SKM-1 treated with dmso at 0.1 percent for 144 hours (cell line): ENCODE data around the gene MS4A3.
A peak's percentile ranks its signal among the peaks of the same experiment; 100 is the strongest.
"Not testable (repeated sequence)": the region's sequence is repeated elsewhere in the genome, so short reads cannot be mapped to it uniquely, and the experiment has no call there.

Experiments
- DNase-seq: peaks from one replicate; lab custom pipeline; 2025; ENCODE audit not compliant: unreplicated experiment; lab: John Stamatoyannopoulos, UW

MS4A3 gene

DNA sequence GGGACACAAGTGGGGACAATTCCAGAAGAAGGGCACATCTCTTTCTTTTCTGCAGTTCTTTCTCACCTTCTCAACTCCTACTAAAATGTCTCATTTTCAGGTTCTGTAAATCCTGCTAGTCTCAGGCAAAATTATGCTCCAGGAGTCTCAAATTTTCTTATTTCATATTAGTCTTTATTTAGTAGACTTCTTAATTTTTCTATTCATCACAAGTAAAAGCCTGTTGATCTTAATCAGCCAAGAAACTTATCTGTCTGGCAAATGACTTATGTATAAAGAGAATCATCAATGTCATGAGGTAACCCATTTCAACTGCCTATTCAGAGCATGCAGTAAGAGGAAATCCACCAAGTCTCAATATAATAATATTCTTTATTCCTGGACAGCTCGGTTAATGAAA is 31.9 kb downstream of the MS4A3 start, which contains the start of gene MS4A2:
Gene MS4A2, plus strand, starts transcription at position 301 of the 400 bp plus-strand sequence. CDS start 102 bp downstream, outside the sequence.
- DNase-seq = no peak

DNA sequence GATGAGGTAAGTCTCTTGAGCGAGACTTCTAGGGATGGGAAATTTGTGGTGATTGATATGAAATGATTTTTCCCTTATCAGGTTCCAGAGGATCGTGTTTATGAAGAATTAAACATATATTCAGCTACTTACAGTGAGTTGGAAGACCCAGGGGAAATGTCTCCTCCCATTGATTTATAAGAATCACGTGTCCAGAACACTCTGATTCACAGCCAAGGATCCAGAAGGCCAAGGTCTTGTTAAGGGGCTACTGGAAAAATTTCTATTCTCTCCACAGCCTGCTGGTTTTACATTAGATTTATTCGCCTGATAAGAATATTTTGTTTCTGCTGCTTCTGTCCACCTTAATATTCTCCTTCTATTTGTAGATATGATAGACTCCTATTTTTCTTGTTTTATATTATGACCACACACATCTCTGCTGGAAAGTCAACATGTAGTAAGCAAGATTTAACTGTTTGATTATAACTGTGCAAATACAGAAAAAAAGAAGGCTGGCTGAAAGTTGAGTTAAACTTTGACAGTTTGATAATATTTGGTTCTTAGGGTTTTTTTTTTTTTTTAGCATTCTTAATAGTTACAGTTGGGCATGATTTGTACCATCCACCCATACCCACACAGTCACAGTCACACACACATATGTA is 39.1 kb downstream of the MS4A3 start:
- no peak for DNase-seq

DNA sequence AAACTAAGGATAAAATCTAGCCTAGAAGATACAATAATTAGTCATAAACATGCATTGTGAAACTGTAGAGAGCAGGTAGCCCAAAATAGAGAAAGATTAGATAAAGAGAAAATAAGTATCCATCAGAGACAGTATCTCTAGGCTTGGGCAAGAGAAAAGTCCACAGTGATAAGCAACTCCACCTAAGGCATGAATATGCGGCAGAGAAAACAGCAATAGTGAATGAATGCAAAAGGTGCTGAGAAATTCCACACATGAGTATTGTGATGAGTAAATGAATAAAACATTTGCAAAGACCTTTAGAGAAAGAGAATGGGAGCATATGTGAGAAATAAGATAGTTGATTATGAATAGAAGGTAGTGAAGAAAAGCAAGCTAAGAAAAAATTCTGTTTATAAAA is 40.7 kb downstream of the MS4A3 start:
- no peak for DNase-seq

GRCh38 chr11:60098508-60098907 is 42.0 kb downstream of the MS4A3 start:
- no peak for DNase-seq

GRCh38 chr11:60100516-60100915 is 44.1 kb downstream of the MS4A3 start:
- no peak for DNase-seq

GRCh38 chr11:60101368-60101767 is 44.9 kb downstream of the MS4A3 start:
- DNase-seq = not testable (repeated sequence)

- not testable (repeated sequence) for DNase-seq
Measured at GRCh38 chr11:60104471-60105115, 48.1 kb downstream of the MS4A3 start.

GRCh38 chr11:60108631-60109030 is 52.2 kb downstream of the MS4A3 start:
- not testable (repeated sequence) for DNase-seq

DNA sequence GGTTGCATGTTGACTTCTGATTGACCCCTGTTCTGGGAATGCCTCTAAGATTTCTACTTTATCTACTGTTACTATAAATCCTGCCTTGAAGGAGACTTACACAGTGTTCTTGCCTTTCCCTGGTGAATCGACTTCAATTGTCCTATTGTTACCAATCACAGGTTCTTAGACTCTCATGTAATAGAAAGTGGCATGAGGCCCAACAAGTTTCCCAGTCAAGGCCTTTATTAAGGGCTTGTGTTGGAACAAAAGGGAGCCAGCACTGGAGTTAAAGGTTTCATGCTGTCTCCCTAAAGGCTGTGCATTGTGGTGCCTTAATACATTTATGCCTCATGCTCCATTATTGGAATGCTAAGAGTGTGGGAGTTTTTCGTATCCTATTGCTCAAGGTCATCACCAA is 55.3 kb downstream of the MS4A3 start:
- DNase-seq = no peak

- DNase-seq = no peak
Measured at GRCh38 chr11:60116996-60117790, 60.7 kb downstream of the MS4A3 start.

- DNase-seq = peak; percentile 13
Measured at GRCh38 chr11:60118338-60118737, 61.9 kb downstream of the MS4A3 start.

DNA sequence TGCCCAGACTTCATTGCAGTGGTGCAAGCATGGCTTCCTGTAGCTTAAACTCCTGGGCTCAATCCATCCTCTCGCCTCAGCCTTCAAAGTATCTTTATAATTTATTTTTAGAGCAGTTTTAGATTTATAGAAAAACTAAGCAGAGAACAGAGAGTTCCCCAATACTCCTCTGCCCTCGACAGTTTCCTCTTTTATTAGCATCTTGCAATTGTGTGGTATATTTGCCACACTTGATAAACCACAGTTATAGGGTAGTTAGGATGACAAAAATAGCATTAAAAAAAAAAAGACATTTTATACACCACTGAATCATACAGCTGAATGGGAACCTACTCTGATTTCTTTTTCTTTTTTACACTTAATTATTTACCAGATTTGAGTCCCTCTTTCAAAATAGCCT is 63.2 kb downstream of the MS4A3 start:
- peak; percentile 75 for DNase-seq
